ENCODE measurements around the gene DOCK4. TPM values are rescaled to one million over a fixed set of nuclear protein-coding genes. Genes with fewer than 3 reads are reported as not detected.
"Not testable (repeated sequence)": the region's sequence is repeated elsewhere in the genome, so short reads cannot be mapped to it uniquely, and the experiment has no call there.

Gene DOCK4
- total RNA-seq, 1 donor from 2014 or later = 32.2 TPM

GRCh38 chr7:111918461-111918860, 287.7 kb downstream of the DOCK4 start:
- Histone ChIP-seq H3K27ac (ENCODE audit: low read depth, low read length) (no peak overlapping the region), H3K9ac (ENCODE audit: low read length) (no peak overlapping the region), H3K4me3 (ENCODE audit: insufficient read depth, low read depth, low read length) (no peak overlapping the region), H3K79me2 (ENCODE audit: insufficient read depth, low read length) (no peaks in the 10 kb centered on the region), H3K4me2 (ENCODE audit: low read length) (no peak overlapping the region), H3K36me3 (ENCODE audit: insufficient read depth, low read length) (no peaks in the 10 kb centered on the region), H3K4me1 (ENCODE audit: insufficient read depth, low read length) (peaks cover 3% of the 10 kb centered on the region), H3K27me3 (ENCODE audit: insufficient read depth, low read length) (peaks cover 29% of the 10 kb centered on the region), H3K9me3 (ENCODE audit: insufficient read depth, low read depth, low read length) (no peaks in the 10 kb centered on the region), H4K20me1 (ENCODE audit: insufficient read depth, low read length) (peaks cover 25% of the 10 kb centered on the region), H2AFZ (ENCODE audit: low read depth, low read length) (no peak overlapping the region)
- Mint-ChIP-seq H3K27ac (ENCODE audit: unreplicated experiment) (no peak overlapping the region), H3K4me1 (ENCODE audit: low read depth, unreplicated experiment) (peaks cover 20% of the 10 kb centered on the region), H3K27me3 (ENCODE audit: low read depth, unreplicated experiment) (no peaks in the 10 kb centered on the region), H3K9me3 (ENCODE audit: unreplicated experiment) (no peaks in the 10 kb centered on the region), H3K36me3 (ENCODE audit: low read depth, unreplicated experiment) (peaks cover 6% of the 10 kb centered on the region), H3K4me3 (ENCODE audit: unreplicated experiment) (no peak overlapping the region)
- DNase-seq (ENCODE audit: low read depth) (no peak), FAIRE-seq (no peak)
- TF ChIP-seq EZH2 (IDR thresholded peaks at IDR 0.05; ENCODE audit: insufficient read depth, low read length) = no peak
- TF ChIP-seq, protein P1, sequence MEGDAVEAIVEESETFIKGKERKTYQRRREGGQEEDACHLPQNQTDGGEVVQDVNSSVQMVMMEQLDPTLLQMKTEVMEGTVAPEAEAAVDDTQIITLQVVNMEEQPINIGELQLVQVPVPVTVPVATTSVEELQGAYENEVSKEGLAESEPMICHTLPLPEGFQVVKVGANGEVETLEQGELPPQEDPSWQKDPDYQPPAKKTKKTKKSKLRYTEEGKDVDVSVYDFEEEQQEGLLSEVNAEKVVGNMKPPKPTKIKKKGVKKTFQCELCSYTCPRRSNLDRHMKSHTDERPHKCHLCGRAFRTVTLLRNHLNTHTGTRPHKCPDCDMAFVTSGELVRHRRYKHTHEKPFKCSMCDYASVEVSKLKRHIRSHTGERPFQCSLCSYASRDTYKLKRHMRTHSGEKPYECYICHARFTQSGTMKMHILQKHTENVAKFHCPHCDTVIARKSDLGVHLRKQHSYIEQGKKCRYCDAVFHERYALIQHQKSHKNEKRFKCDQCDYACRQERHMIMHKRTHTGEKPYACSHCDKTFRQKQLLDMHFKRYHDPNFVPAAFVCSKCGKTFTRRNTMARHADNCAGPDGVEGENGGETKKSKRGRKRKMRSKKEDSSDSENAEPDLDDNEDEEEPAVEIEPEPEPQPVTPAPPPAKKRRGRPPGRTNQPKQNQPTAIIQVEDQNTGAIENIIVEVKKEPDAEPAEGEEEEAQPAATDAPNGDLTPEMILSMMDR (IDR thresholded peaks at IDR 0.05; ENCODE audit: insufficient read depth, low read depth, low read length) = no peak

GRCh38 chr7:111917404-111917803, 288.8 kb downstream of the DOCK4 start:
- H3K9me3 ChIP-seq (ENCODE audit: insufficient read depth, low read depth, low read length); H3K36me3 ChIP-seq (ENCODE audit: insufficient read depth, low read length); DNase-seq (ENCODE audit: low read depth); H3K27me3 Mint-ChIP-seq (ENCODE audit: low read depth, unreplicated experiment); H2AFZ ChIP-seq (ENCODE audit: low read depth, low read length); H3K4me2 ChIP-seq (ENCODE audit: low read length); H3K4me1 ChIP-seq (ENCODE audit: insufficient read depth, low read length); H3K27ac ChIP-seq (ENCODE audit: low read depth, low read length); H3K9ac ChIP-seq (ENCODE audit: low read length); H3K4me3 Mint-ChIP-seq (ENCODE audit: unreplicated experiment); H3K4me3 ChIP-seq (ENCODE audit: insufficient read depth, low read depth, low read length); H3K9me3 Mint-ChIP-seq (ENCODE audit: unreplicated experiment); H3K79me2 ChIP-seq (ENCODE audit: insufficient read depth, low read length); H3K36me3 Mint-ChIP-seq (ENCODE audit: low read depth, unreplicated experiment); H3K27ac Mint-ChIP-seq (ENCODE audit: unreplicated experiment); FAIRE-seq: not testable (repeated sequence)
- peaks cover 20% of the 10 kb centered on the region for H3K4me1 Mint-ChIP-seq (ENCODE audit: low read depth, unreplicated experiment)
- H4K20me1 ChIP-seq (ENCODE audit: insufficient read depth, low read length) = peaks cover 25% of the 10 kb centered on the region
- H3K27me3 ChIP-seq (ENCODE audit: insufficient read depth, low read length) = peaks cover 29% of the 10 kb centered on the region

DNA sequence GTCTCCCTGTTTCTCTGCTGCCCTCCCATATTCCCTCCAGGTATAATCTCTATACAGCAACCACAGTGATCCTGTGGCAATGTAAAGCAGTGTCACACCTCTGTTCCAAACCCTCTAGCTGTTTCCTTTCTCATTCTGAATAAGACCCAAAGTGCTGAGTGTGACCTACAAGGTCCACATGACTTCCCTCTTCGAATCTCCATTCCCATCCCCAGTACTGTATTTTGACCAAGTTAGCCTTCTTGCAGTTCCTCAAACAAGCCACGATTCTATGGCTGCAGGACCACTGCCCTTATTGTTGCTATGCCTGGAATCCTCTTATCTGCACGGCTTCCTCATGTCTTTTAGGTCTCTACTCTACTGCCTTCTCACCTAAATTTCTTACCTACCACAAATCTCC, 291.9 kb downstream of the DOCK4 start:
- Histone ChIP-seq H3K27me3 (ENCODE audit: insufficient read depth, low read length) (peaks cover 23% of the 10 kb centered on the region), H3K4me2 (ENCODE audit: low read length) (no peak overlapping the region), H3K4me1 (ENCODE audit: insufficient read depth, low read length) (peaks cover 2% of the 10 kb centered on the region), H3K4me3 (ENCODE audit: insufficient read depth, low read depth, low read length) (no peak overlapping the region), H3K27ac (ENCODE audit: low read depth, low read length) (no peak overlapping the region), H4K20me1 (ENCODE audit: insufficient read depth, low read length) (peaks cover 14% of the 10 kb centered on the region), H3K9ac (ENCODE audit: low read length) (no peak overlapping the region), H3K36me3 (ENCODE audit: insufficient read depth, low read length) (no peaks in the 10 kb centered on the region), H2AFZ (ENCODE audit: low read depth, low read length) (no peak overlapping the region), H3K9me3 (ENCODE audit: insufficient read depth, low read depth, low read length) (no peaks in the 10 kb centered on the region), H3K79me2 (ENCODE audit: insufficient read depth, low read length) (no peaks in the 10 kb centered on the region)
- H3K4me1 Mint-ChIP-seq (ENCODE audit: low read depth, unreplicated experiment) = peaks cover 11% of the 10 kb centered on the region
- no peaks in the 10 kb centered on the region for H3K27me3 Mint-ChIP-seq (ENCODE audit: low read depth, unreplicated experiment)
- H3K27ac Mint-ChIP-seq (ENCODE audit: unreplicated experiment) = no peak overlapping the region
- DNase-seq (ENCODE audit: low read depth) (no peak), FAIRE-seq (no peak)
- H3K9me3 Mint-ChIP-seq (ENCODE audit: unreplicated experiment) = no peaks in the 10 kb centered on the region
- H3K4me3 Mint-ChIP-seq (ENCODE audit: unreplicated experiment) = no peak overlapping the region
- TF ChIP-seq, protein P1 (IDR thresholded peaks at IDR 0.05; ENCODE audit: insufficient read depth, low read depth, low read length) = no peak
- no peak for TF ChIP-seq EZH2 (IDR thresholded peaks at IDR 0.05; ENCODE audit: insufficient read depth, low read length)
- peaks cover 6% of the 10 kb centered on the region for H3K36me3 Mint-ChIP-seq (ENCODE audit: low read depth, unreplicated experiment)
